Hepatocyte (in vitro differentiated cells): ENCODE results near the gene ZDHHC1. TPM values are rescaled to one million over a fixed set of nuclear protein-coding genes. Genes with fewer than 3 reads are reported as not detected.

ENCODE experiments used
- DNase-seq: peaks from one replicate; pipeline ENCODE4 v3.0.0-alpha.2; 2016; ENCODE audit warnings: low spot score
- H2AFZ ChIP-seq: fragments of 200-600 bp; sonication (generic); 2 replicates; pipeline ENCODE4 v1.6.0; 2016; ENCODE audit warnings: antibody characterized with exemption, mild to moderate bottlenecking
- H3K27ac ChIP-seq: fragments of 200-600 bp; sonication (generic); 2 replicates; pipeline ENCODE4 v1.5.1; 2016; ENCODE audit warnings: mild to moderate bottlenecking
- H3K27me3 ChIP-seq: fragments of 200-600 bp; sonication (generic); 2 replicates; pipeline ENCODE4 v1.6.1; 2016
- H3K36me3 ChIP-seq: fragments of 200-600 bp; sonication (generic); replicated peaks from 2 replicates; pipeline ENCODE4 v1.5.1; 2016; ENCODE audit warnings: low read depth; ENCODE audit not compliant: insufficient read depth
- H3K4me1 ChIP-seq: fragments of 200-600 bp; sonication (generic); 2 replicates; pipeline ENCODE4 v1.5.1; 2016; ENCODE audit warnings: mild to moderate bottlenecking, moderate library complexity; ENCODE audit not compliant: insufficient read depth
- H3K4me2 ChIP-seq: fragments of 200-600 bp; sonication (generic); 2 replicates; pipeline ENCODE4 v1.6.0; 2016
- H3K4me3 ChIP-seq: fragments of 200-600 bp; sonication (generic); 2 replicates; pipeline ENCODE4 v1.5.1; 2016; ENCODE audit warnings: mild to moderate bottlenecking
- H3K79me2 ChIP-seq: fragments of 200-600 bp; sonication (generic); 2 replicates; pipeline ENCODE4 v1.6.0; 2017; ENCODE audit warnings: mild to moderate bottlenecking
- H3K9me2 ChIP-seq: fragments of 200-600 bp; sonication (generic); replicated peaks from 2 replicates; pipeline ENCODE4 v1.6.0; 2017; ENCODE audit warnings: mild to moderate bottlenecking; ENCODE audit not compliant: insufficient read depth
- H3K9me3 ChIP-seq: fragments of 200-600 bp; sonication (generic); 2 replicates; pipeline ENCODE4 v1.5.1; 2016; ENCODE audit warnings: low read depth, mild to moderate bottlenecking
- H4K20me1 ChIP-seq: fragments of 200-600 bp; sonication (generic); 2 replicates; pipeline ENCODE4 v1.6.0; 2016; ENCODE audit warnings: mild to moderate bottlenecking; ENCODE audit not compliant: insufficient read depth, poor library complexity, severe bottlenecking
- EZH2 ChIP-seq: fragments of 200-600 bp; sonication (generic); IDR thresholded peaks from 2 replicates; pipeline ENCODE4 v1.6.1; 2016; ENCODE audit warnings: antibody characterized with exemption, mild to moderate bottlenecking, borderline replicate concordance
- EZH2phosphoT487 ChIP-seq: fragments of 200-600 bp; sonication (generic); IDR thresholded peaks from one replicate; pipeline ENCODE4 v1.6.1; 2018; ENCODE audit warnings: antibody characterized with exemption, mild to moderate bottlenecking, low read depth, moderate library complexity; ENCODE audit not compliant: unreplicated experiment, severe bottlenecking
- WGBS: methylation state at CpG from one replicate; pipeline ENCODE4 v1.1.6; 2016; ENCODE audit warnings: low lambda C conversion rate; ENCODE audit errors: missing lambda C conversion rate; 5-methylcytosine and 5-hydroxymethylcytosine counted together
- polyA plus RNA-seq: library from polyadenylated mRNA; unstranded; fragments of >200 nt; fragmentation: Nextera tagmentation; extraction: Ambion mirVana; gene quantifications from 2 replicates; pipeline ENCODE4 v1.2.1, GENCODE V29; 2016
- total RNA-seq: library from RNA; depleted of rRNA; stranded (reverse); fragments of >200 nt; gene quantifications from 2 replicates; pipeline ENCODE4 v1.2.3, GENCODE V29; 2014
- TF ChIP-seq, protein P1 (sequence below): fragments of 200-600 bp; sonication (generic); IDR thresholded peaks from 2 replicates; pipeline ENCODE4 v1.5.1; 2016; ENCODE audit warnings: antibody characterized with exemption, mild to moderate bottlenecking; ENCODE audit not compliant: poor library complexity

Gene ZDHHC1
- total and polyA plus RNA-seq, 2 experiments from 2014 or later, result 5.9 to 10.6 TPM

- Histone ChIP-seq H3K4me2 (peak overlapping the region; percentile 91), H3K36me3 (no peaks in the 10 kb centered on the region), H2AFZ (peak overlapping the region; percentile 67), H3K27me3 (peaks cover 29% of the 10 kb centered on the region), H3K9me3 (no peaks in the 10 kb centered on the region), H3K27ac (no peak overlapping the region), H3K4me3 (no peak overlapping the region), H4K20me1 (no peaks in the 10 kb centered on the region), H3K79me2 (no peaks in the 10 kb centered on the region), H3K9me2 (no peaks in the 10 kb centered on the region), H3K4me1 (peaks cover 24% of the 10 kb centered on the region)
- TF ChIP-seq EZH2, result peak; percentile 30
- TF ChIP-seq, protein P1, sequence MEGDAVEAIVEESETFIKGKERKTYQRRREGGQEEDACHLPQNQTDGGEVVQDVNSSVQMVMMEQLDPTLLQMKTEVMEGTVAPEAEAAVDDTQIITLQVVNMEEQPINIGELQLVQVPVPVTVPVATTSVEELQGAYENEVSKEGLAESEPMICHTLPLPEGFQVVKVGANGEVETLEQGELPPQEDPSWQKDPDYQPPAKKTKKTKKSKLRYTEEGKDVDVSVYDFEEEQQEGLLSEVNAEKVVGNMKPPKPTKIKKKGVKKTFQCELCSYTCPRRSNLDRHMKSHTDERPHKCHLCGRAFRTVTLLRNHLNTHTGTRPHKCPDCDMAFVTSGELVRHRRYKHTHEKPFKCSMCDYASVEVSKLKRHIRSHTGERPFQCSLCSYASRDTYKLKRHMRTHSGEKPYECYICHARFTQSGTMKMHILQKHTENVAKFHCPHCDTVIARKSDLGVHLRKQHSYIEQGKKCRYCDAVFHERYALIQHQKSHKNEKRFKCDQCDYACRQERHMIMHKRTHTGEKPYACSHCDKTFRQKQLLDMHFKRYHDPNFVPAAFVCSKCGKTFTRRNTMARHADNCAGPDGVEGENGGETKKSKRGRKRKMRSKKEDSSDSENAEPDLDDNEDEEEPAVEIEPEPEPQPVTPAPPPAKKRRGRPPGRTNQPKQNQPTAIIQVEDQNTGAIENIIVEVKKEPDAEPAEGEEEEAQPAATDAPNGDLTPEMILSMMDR, result no peak
- DNase-seq, result no peak
- WGBS, result 16% methylated on average over 17 of the region's 20 CpGs
These were observed 22.5 kb downstream of the ZDHHC1 start for GRCh38 chr16:67393788-67394154.

DNA sequence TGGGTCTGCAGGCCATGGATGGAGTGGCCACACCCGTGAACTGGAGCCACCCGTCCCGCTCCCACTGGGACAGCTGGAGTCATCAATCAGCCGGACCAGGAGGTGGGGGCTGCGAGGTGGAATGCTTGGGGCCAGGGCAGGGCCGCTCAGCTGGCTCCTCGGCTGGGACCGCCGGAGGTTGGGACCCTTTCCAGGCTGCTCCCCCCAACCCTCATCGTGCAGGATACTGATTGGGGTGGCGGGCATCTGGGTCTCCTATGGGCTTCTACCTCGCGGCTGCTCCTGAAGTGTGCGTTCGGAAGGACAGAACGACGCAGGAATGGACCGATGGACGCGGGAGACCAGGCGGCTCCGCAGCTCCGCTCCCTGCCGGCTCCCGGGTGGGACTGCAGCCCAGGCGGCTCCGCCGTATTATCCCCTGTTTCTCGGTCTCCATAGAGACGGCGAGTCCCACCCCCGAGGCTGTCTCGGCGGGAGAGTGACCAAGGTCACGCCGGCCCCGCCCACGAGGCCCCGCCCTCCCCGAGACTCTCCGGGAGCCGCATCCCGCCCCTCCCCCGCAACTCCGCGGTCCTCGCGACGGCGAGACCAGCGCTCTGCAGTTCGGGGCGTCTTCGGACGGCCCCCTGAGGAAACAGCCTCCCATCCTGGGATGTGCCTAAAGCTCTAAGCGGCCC is 23.0 kb downstream of the ZDHHC1 start, which contains the start of gene TPPP3:
TSS of gene TPPP3 (minus strand) at position 388 of the 677 bp plus-strand sequence. CDS start 2,387 bp downstream, outside the sequence.
- Histone ChIP-seq H3K9me3 (no peaks in the 10 kb centered on the region), H4K20me1 (no peaks in the 10 kb centered on the region), H3K4me1 (peaks cover 24% of the 10 kb centered on the region), H2AFZ (peak within 1 kb of the TSS; percentile 67), H3K4me3 (no peak within 1 kb of the TSS), H3K4me2 (peak within 1 kb of the TSS; percentile 91), H3K27me3 (peaks cover 29% of the 10 kb centered on the region), H3K79me2 (no peaks in the 10 kb centered on the region), H3K9me2 (no peaks in the 10 kb centered on the region), H3K36me3 (no peaks in the 10 kb centered on the region), H3K27ac (no peak within 1 kb of the TSS)
- TF ChIP-seq, protein P1, result peak; percentile 64
- no peak for TF ChIP-seq EZH2phosphoT487
- peak; percentile 93 for DNase-seq
- WGBS, result 4% methylated on average over 43 of the region's 56 CpGs

GRCh38 chr16:67392301-67393059 is 23.8 kb downstream of the ZDHHC1 start:
- Histone ChIP-seq H3K27me3 (peaks cover 29% of the 10 kb centered on the region), H3K27ac (no peak overlapping the region), H3K4me1 (peaks cover 24% of the 10 kb centered on the region), H4K20me1 (no peaks in the 10 kb centered on the region), H3K9me2 (no peaks in the 10 kb centered on the region), H3K36me3 (no peaks in the 10 kb centered on the region), H3K9me3 (no peaks in the 10 kb centered on the region), H3K4me3 (no peak overlapping the region), H3K79me2 (no peaks in the 10 kb centered on the region), H2AFZ (no peak overlapping the region), H3K4me2 (peak overlapping the region; percentile 91)
- no peak for TF ChIP-seq EZH2
- TF ChIP-seq EZH2phosphoT487, result no peak
- TF ChIP-seq, protein P1, result no peak
- WGBS, result 88% methylated on average over 18 of the region's 18 CpGs
- DNase-seq, result no peak
